ENCODE results near the gene TCF19.

TCF19 gene, protein sequence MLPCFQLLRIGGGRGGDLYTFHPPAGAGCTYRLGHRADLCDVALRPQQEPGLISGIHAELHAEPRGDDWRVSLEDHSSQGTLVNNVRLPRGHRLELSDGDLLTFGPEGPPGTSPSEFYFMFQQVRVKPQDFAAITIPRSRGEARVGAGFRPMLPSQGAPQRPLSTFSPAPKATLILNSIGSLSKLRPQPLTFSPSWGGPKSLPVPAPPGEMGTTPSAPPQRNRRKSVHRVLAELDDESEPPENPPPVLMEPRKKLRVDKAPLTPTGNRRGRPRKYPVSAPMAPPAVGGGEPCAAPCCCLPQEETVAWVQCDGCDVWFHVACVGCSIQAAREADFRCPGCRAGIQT

DNA sequence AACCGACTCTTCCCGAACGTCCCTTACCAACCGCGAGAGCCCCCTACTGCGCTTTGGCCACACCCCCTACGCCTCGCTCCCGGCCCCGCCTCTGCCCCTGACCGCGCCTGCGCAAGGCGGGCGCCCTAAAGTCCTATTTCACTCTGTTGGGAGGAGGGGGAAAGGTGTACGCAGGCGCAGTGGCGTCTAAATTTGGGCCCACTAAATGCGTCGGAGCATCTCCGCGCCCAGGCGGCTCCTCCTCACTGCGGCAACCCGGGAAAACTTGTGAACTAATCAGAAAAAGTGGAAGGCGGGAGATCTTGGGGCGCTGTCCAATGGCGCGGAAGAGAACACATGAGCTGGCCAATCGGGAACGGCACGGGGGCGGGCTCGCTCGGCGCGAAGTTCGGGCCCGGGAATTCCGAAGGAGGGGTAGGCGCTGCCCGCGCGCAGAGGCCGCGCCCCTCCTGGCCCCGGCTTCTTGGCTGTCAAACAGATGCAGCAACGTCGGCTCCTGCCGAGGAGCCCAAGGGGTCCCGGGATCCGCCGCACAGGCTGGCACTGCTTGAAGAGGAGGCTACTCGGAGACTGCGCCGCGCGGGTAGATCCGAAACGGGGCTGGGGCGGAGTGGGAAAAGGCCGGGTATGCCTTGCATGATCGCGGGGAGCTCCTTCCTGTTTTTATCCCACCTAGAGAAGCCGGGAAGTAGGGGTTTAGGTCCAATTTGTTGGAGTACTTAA is at the start of gene TCF19:
Gene TCF19, plus strand, starts transcription at position 450 of the 723 bp plus-strand sequence. CDS start 881 bp downstream, outside the sequence.
- DNase-seq (ENCODE audit: low read depth, low spot score): peak; percentile 97

DNA sequence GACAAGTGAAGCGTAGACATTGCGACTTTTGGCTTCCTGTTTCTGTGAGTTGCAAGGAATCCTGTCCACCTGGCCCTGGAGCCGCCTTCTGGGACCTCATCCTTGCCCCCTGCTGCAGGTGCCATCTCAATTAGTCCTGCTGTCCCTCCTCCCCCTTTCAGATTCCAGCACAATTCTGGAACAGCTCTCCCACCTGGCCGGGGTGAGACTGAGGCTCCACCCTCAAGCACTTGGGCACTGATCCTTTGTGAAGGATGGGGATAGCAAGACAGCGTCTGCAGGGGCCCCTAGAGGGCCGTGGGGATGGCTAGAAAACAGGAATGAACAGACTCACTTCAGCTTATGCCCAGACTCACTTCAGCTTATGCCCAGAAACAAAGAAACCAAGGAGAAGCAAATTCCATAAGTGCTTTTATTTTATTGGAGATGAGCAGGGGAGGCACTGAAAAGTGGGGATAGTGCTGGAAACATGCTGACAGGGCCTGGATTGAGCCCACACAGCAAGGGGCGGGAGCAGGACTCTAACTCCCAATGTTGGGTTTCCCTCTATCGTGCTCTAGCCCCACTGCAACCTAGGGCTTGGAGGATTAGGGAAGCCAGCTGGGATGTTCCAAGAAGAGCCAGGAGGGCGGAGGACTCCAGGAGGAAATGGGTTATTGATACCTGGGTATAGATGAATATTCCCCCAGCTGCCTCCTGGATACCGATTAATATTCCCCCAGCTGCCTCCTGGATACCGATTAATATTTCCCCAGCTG is 47.4 kb upstream of the TCF19 start:
- DNase-seq (ENCODE audit: low read depth, low spot score): no peak

DNA sequence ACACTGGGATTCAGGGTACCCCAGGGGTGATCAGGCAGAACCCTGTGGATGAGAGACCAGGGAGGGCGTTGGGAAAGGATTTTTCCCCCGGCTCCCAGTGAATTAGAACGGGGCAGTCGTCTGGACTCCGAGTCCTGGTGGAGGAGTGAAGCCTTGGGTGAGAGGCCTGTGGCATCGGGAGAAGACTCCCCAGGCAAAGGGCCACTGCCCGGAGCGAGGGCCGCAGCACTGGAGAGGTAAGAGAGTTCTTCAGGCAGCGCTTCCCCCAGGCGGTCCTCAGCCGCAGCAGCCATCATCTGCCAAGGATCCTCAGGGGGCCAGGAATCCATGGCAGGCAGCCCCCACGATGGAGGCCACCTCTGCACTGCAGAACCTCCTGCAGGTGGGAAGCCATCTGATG is 46.7 kb upstream of the TCF19 start:
- no peak for DNase-seq (ENCODE audit: low read depth, low spot score)

DNA sequence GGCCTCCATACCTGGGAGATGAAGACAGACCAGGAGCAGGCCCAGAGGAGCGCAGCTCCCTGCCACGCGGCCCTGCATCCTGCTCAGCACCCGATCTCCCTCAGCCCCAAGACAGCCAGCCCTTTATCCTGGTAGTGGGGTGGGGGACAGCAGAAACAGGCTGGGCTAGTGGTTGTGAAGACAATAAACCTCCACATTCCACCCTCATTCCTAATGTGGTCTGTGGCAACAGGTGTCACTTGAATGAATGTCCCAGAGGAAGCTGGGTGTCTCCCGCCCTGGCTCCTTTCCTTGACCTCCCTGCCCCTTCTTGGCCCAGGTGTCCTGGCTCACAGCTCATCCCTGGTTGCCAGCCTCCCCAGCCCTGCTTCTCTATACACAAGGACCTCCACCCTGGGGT is 45.9 kb upstream of the TCF19 start, which contains the start of gene C6orf15:
Gene C6orf15, minus strand, starts transcription at position 98 of the 400 bp plus-strand sequence. Its CDS starts 20 bp downstream, at position 78.
- DNase-seq (ENCODE audit: low read depth, low spot score): no peak

DNA sequence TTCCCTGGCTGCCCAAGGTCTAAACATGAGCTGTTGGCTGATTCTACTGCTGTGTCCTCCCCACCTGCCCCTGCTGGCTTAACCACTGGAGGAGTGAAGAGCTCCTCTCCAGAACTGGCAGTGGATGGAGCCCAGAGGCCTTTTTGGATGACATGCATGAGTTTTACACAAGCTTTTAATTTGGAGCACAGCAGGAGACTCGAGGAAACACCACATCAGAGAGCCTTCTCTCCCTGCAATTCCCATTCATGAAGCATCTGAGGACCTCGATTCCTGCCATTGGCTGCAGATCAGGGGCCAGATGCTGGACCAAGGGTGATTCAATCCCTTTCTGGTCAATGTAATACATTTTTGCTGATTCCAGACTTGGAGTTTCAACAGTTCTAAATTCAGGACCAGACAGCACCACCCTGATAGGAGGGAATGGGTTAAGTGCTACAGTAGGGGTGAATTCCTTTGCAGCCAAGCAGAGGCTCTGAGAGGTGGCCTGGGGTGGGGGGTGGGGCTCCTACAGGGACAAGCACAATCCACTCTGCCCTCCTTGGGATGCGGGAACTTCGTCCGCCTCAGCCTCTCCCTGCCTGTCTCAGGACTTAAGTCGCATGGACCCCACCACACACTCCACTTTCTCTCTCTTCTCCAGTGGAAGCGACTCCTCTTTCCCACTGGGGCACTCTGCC is 44.4 kb upstream of the TCF19 start:
- peak; percentile 36 for DNase-seq (ENCODE audit: low read depth, low spot score)

DNA sequence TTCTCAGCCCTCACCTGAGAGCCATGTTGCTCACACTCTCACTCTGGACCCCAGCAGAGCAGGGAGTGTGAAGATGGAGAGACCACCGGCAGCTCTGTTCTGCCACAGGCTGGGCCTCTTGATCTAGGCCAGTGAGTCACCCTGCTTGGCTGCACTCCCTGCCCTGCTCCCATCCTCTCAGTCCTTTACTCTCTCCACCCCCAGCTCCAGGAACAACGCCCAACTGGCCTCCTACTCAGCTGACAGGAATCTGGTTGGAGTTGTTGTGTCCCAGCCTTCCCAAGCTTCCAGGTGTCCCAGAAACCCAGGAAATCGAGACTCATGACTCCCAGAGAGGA is 43.9 kb upstream of the TCF19 start, which contains the start of gene PSORS1C1:
Gene PSORS1C1, plus strand, starts transcription at position 260 of the 338 bp plus-strand sequence. CDS start 14,833 bp downstream, outside the sequence.
- peak; percentile 60 for DNase-seq (ENCODE audit: low read depth, low spot score)

DNA sequence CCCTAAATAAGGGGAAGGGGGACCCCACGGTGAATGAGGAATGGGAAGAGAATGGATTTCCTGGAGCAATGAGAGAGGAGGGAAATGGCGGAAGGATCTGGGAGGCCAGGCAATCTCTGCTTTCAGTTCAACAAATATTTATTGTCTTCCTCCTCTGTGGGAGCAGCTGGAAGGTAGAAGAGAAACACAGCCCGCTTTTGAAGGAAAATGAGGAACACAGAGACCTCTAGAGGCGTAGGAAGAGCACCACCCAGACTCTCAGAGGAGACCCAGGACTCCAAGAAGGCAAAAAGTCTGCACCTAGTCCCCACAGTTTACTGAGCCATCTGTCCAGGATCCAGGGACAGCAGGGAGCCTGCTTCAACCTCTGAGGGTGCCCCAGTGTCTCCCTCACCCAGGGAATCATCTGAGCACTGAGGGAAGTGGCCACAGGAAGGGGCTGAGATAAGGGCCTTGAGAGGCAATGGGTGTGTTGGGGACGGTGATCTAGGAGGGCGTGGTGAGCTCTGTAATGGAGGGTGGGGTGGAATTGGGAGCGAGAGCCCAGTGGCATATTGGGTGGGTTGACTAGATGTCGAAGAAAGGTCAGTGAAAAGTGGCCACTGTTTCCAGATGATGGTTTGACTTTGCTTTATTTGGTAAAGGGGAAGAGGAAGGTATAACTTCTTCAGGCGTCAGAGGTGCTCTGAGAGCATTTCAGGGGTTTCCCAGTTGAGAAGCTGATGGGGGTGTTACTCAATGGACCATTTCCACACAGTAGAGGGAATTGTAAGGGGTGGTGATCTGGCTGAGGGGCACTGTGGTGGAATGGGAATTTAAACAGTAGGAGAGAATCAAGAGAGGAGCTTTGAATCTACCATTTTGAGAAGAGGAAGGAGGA is 43.2 kb upstream of the TCF19 start:
- no peak for DNase-seq (ENCODE audit: low read depth, low spot score)

DNA sequence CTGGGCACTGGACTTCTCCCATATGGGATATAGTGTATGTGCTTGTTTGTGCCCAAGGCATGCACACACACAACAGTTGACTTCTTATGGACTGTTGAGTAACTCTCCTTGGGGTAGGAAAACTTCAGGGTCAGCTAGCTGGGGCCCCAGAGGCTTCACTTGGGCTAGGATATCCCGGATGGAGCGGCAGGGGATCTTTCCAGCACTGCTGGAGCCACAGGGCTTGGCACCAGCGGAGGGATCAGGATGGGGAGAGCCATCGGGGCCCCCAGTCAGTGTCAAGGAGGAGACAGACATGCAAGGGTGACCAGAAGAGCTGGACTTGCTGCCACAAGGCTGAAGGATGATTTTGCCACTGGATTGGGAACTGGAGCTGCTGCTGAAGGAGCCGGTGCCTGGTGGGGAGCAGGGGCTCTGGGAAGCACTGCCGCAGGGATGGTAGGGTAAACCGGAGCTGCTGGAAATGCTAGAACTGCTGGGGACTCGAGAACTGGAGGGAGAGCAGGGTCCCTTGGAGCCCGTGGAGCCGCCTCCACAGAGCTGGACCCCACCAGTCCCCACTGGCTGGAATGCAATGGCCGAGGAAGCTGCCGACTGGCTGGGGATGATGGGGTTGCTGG is 42.3 kb upstream of the TCF19 start:
- DNase-seq (ENCODE audit: low read depth, low spot score): no peak

DNA sequence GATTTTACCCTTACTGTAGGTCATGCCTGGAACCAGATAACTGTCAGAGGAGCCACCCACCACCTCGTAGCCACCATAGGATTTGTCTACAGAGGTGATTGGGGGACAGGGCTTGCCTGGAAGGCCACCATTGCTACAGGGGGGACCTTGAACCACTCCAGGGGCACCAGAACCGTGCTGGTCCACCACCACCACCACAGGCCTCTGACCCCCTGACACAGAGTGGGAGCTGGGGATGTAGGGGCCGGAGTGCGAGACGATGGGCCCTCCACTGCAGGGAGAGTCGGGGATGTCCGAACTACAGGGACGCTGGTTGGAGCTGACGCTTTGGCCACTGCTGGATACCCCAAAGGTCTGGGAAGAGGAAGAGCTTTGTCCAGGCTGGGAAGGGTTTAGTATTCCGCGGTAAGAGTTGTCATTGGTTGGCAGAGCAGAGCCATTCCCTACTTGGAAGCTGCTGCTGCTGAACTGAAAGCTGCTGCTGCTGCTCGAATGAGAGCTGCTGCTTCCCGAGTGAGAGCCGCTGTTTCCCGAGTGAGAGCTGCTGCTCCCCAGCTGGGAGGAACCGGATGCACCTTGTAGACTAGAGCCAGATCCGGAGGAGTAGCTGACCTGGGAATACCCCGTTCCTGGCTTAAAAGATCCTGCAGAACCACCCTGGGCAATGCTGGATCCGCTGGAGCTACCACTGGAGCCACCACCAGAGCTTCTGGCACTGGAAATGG is 41.6 kb upstream of the TCF19 start:
- DNase-seq (ENCODE audit: low read depth, low spot score): no peak

DNA sequence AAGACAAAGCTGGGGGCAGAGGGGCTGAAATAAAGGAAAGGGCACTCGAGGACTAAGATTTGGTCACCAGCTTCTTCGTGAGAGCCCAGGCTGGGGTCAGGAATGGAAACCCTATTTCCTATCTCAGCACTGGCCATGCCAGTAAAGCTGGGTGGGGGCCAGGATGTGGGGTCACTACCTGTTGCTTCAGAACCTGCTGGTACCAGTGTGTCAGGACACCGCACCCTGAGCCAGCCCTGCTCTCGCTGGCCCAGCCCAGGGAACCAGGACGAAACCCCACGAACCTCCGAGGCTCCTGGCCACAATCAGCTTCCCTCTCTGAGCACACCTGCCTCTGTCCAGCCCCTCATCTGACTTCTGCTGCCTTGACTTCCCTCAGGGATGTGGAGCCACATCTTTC is 40.2 kb upstream of the TCF19 start:
- no peak for DNase-seq (ENCODE audit: low read depth, low spot score)

DNA sequence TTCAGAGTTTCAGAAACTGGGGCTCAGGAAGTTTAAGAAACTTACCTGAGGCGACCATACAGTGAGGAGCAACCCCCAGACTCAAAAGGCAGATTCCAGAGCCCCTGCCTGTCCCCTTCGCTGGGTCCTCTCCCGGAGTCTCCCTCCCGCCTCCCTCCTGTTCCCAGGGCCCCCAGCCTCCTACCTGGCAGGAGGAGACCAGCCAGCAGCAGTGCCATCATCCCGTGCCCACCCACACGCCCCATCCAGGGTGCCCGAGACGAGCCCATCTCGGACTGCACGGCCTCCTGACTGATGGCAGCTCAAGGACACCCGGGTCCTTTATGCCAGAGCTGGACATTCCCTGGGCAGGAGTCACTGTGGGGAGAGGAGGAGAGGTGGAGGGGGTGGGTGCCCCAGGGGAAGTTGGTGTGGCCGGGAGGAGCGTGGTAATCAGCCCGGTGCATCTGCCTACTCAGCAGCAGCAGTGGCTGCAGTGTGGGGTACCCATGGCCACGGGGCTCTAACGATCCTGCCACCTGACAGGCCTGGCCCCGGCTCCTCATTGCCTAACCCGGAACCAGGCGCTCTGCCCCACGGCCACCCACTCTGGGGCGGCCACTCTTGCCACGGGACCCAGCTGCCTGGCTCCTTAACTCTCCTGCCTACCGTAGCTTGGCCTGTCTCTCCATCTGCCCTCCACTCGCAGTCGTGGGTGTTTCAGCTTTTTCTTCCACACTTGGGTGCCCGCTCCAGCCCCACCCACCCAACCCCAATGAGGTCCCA is 38.1 kb upstream of the TCF19 start, which contains the start of gene CDSN:
Gene CDSN, minus strand, starts transcription at position 296 of the 765 bp plus-strand sequence. Its CDS starts 27 bp downstream, at position 269.
- DNase-seq (ENCODE audit: low read depth, low spot score): no peak

DNA sequence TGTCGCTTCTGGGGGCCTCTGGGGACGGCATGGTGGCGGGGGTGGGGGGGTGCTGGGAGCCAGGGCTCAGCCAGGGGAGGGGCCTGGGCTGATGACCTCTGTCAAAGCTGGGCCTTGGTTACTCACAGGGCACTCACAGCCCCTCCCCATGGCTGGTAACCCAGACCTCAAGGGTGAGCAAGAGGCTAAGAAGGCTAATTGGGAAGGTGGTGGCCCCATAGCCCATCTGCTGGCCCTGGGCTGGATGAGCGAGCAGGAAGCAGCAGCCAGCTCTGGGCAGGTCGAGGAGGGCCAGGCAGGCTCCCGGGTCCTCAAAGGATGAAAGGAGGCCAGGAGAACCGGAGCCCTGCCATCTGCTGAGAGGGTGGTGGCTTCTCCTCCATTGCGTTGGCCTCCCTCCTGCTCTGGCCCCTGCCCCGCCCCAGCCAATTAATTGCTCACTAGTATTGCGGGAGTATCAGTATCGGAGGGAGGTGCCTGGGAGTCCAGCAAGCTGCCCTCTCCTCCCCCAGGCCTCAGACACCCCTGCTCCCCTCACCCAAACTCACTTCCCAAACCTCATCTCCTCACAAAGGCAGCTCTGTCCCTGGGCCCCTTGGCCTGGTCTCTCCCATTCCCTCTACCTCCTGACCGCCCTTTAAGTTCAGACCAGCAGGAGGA is 37.1 kb upstream of the TCF19 start:
- no peak for DNase-seq (ENCODE audit: low read depth, low spot score)

DNA sequence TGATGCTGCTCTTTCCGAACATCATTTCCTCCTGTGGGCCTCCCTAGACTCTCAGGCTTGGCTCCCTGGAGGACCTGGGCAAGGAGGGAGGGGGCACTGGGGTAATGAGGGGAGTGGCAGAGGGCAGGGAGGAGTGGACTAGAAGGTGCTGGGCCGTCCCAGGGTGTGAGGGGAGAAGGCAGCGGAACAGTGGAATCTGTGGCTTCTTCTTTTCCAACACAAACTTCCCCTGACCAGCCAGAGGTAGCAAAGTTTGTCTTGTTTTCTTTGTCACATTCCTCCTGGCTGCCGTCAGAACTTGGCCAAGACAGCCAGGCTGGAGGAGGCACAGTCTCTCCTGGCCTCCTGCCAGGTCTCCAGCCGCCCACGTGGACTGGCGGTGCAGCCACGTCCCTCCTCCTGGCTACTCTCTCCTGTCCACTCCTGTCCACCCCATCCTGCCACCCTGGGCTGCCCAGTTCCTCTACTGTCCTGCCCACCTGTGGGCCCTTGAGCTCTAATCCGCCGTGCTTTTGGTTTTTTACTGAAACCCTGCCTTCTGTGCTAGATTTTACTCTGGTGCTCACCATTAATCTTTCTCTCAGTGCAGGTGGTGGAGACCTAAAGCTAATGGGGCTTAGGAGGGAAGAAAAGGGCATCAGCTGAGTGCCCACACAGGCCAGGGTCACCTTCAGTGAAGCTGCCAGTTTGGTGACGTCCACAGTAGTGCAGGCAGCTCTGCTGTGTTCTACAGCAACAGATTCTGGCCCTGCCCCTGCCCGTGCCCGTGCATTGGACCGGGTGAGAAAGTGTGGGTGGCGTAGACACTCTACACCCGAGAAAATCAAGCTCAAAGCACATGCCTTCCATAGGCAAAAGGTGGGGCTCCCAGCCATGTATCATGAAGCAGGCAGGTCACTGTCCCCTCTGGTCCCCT is 35.3 kb upstream of the TCF19 start:
- DNase-seq (ENCODE audit: low read depth, low spot score): peak; percentile 43

DNA sequence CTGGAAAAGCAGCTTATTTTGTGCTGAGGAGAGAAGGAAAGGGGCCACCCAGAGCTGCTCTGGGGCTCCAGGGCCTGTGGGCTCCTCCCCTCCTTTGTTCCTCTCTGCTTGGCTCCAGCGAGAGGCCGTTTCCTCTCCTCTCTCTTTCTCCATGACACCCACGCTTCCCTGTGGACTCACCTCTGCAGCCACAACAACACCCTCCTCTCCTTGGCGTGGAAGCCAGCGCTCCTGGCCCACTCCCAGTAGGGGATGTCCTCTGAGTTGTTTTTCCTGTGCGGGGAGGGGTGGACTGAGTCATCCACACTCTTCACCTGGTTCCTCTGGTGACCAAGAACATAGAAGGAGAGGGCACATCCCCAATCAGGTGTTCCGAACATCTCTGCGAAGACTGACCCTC is 33.2 kb upstream of the TCF19 start:
- DNase-seq (ENCODE audit: low read depth, low spot score): no peak

DNA sequence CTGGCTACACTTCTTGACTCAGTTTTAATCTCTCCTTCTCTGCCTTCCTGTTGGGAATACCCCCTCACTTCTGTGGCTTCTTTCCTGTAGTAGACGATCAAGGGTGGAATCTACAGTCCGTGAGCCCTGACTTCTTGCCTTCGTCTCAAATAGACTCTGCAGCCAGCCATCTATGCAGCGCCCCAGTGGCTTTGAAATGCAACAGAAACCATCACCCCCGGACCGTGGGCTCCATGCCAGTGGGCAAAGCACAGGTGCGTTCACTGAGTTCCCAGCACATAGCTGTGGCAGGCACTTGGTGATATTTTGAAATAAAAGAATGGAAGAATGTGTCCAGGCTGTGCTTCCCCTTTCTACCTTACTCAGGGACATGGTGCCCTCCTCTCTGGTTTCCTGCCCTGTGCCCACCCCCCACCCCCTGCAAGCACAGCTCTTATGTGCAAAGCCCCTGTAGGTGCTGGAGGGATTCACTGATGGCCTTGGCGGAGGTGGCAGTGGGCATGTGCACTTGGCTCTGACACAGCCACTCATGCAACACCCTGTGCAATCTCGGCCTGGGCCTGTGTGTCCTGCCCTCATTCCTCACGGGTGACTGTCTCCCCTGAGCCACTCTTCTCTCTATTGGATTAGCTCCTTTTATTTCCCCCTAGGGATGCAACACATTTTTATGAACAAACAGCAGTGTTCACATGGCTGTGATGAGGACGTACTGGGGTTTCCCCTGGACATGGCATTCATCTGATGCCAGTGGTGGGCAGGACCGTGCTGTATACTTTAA is 32.6 kb upstream of the TCF19 start:
- no peak for DNase-seq (ENCODE audit: low read depth, low spot score)

Measured in brain pericyte (primary cell).